HepG2 (cell line): ENCODE measurements around the gene UGT2B15. TPM values are rescaled to one million over a fixed set of nuclear protein-coding genes. Genes with fewer than 3 reads are reported as not detected.

Source experiments
- DRAP1 ChIP-seq: IDR thresholded peaks from 2 replicates; pipeline ENCODE4 v1.6.1; 2016; ENCODE audit warnings: missing genetic modification reagents, missing compliant biosample characterization
- GABPB1 ChIP-seq: IDR thresholded peaks from 2 replicates; pipeline ENCODE4 v1.6.1; 2016; ENCODE audit warnings: mild to moderate bottlenecking, missing genetic modification reagents, moderate library complexity, missing compliant biosample characterization
- HBP1 ChIP-seq: IDR thresholded peaks from 2 replicates; pipeline ENCODE4 v1.6.1; 2016; ENCODE audit warnings: low read depth, control low read depth
- IRF1 ChIP-seq: sonication (generic); formaldehyde crosslinking; IDR thresholded peaks from 2 replicates; pipeline ENCODE4 v1.4.0; 2020; ENCODE audit warnings: low read depth, mild to moderate bottlenecking, missing genetic modification reagents
- IRF2 ChIP-seq: IDR thresholded peaks from 2 replicates; pipeline ENCODE4 v1.6.1; 2018; ENCODE audit warnings: missing genetic modification reagents, missing compliant biosample characterization
- ISX ChIP-seq: sonication (generic); formaldehyde crosslinking; conservative IDR thresholded peaks from 2 replicates; pipeline ENCODE4 v1.5.0; 2020; ENCODE audit warnings: missing genetic modification reagents
- KLF9 ChIP-seq: IDR thresholded peaks from 2 replicates; pipeline ENCODE4 v1.6.1; 2016; ENCODE audit warnings: low read depth
- MAFF ChIP-seq: IDR thresholded peaks from 2 replicates; pipeline ENCODE4 v1.6.1; 2011; ENCODE audit warnings: low read depth, low read length, improper control_type of control experiment
- MBNL3 ChIP-seq: fragments of 250-450 bp; sonication (Bioruptor Pico); conservative IDR thresholded peaks from 2 replicates; pipeline ENCODE4 v1.8.0; 2022; ENCODE audit warnings: mild to moderate bottlenecking, inconsistent platforms
- MED1 ChIP-seq: sonication (generic); formaldehyde crosslinking; IDR thresholded peaks from 2 replicates; pipeline ENCODE4 v1.4.0; 2020; ENCODE audit warnings: missing genetic modification reagents
- MEIS2 ChIP-seq: sonication (generic); formaldehyde crosslinking; IDR thresholded peaks from 2 replicates; pipeline ENCODE4 v1.9.0; 2021; ENCODE audit warnings: mild to moderate bottlenecking, missing genetic modification reagents
- MIXL1 ChIP-seq: IDR thresholded peaks from 2 replicates; pipeline ENCODE4 v1.6.1; 2016
- NCOA2 ChIP-seq: sonication (generic); formaldehyde crosslinking; IDR thresholded peaks from 2 replicates; pipeline ENCODE4 v1.8.0; 2022; ENCODE audit warnings: inconsistent platforms
- NFAT5 ChIP-seq: sonication (generic); formaldehyde crosslinking; IDR thresholded peaks from 2 replicates; pipeline ENCODE4 v1.4.0; 2020; ENCODE audit warnings: missing genetic modification reagents
- TCF7 ChIP-seq: sonication (generic); IDR thresholded peaks from 2 replicates; pipeline ENCODE4 v1.6.1; 2016; ENCODE audit warnings: antibody characterized with exemption, low read depth
- TCF7L2 ChIP-seq: IDR thresholded peaks from 2 replicates; pipeline ENCODE4 v1.6.1; 2011; ENCODE audit warnings: mild to moderate bottlenecking, low read depth, low read length, moderate library complexity
- THRA ChIP-seq: sonication (generic); formaldehyde crosslinking; IDR thresholded peaks from 2 replicates; pipeline ENCODE4 v1.4.0; 2020; ENCODE audit warnings: missing genetic modification reagents, borderline replicate concordance
- ZGPAT ChIP-seq: IDR thresholded peaks from 2 replicates; pipeline ENCODE4 v1.6.1; 2016; ENCODE audit warnings: mild to moderate bottlenecking
- ZNF101 ChIP-seq: sonication (generic); formaldehyde crosslinking; IDR thresholded peaks from 2 replicates; pipeline ENCODE4 v1.4.0; 2020; ENCODE audit warnings: mild to moderate bottlenecking, low read depth, missing genetic modification reagents, borderline replicate concordance
- ZNF121 ChIP-seq: sonication (generic); formaldehyde crosslinking; IDR thresholded peaks from 2 replicates; pipeline ENCODE4 v1.5.0; 2020; ENCODE audit warnings: mild to moderate bottlenecking, missing genetic modification reagents
- ZNF761 ChIP-seq: sonication (generic); formaldehyde crosslinking; conservative IDR thresholded peaks from 2 replicates; pipeline ENCODE4 v1.4.0; 2020; ENCODE audit warnings: mild to moderate bottlenecking, missing genetic modification reagents
- ZSCAN29 ChIP-seq: sonication (generic); formaldehyde crosslinking; conservative IDR thresholded peaks from 2 replicates; pipeline ENCODE4 v1.4.0; 2020; ENCODE audit warnings: mild to moderate bottlenecking, missing genetic modification reagents
- polyA plus RNA-seq, 8 experiments: library from polyadenylated mRNA; depleted of rRNA in 3 of 8; stranded (reverse) in 7 of 8; unstranded in 1 of 8; fragments of >200 nt; fragmentation: Illumina TruSeq in 4 of 8; extraction: Trizol in 4 of 8; gene quantifications; 2 replicates each; pipeline versions ENCODE4 v1.2.1 to v1.2.3, GENCODE V29; 2011 to 2016; ENCODE audit warnings: low read depth in 4 of 8, missing spikeins in 1 of 8, mixed read lengths in 1 of 8; ENCODE audit not compliant: insufficient read depth in 1 of 8
- total RNA-seq, 5 experiments: library from RNA; depleted of rRNA; stranded (reverse); fragments of >200 nt; fragmentation: Illumina TruSeq; extraction: Trizol; gene quantifications; 2 replicates each; pipeline ENCODE4 v1.2.3, GENCODE V29; 2016; ENCODE audit warnings: low read depth in 1 of 5

UGT2B15 gene
- total and polyA plus RNA-seq, 2 of the 13 experiments (the other 11 are each of a cell fraction or from before 2014, with no cell fraction given): 0.04 to 0.11 TPM

- TF ChIP-seq MED1 (CRISPR knock-in tag) (peak; percentile 75), IRF1 (CRISPR knock-in tag) (no peak), KLF9 (CRISPR knock-in tag) (no peak), IRF2 (CRISPR knock-in tag) (no peak), MEIS2 (CRISPR knock-in tag) (no peak), MIXL1 (CRISPR knock-in tag) (peak; percentile 70; the same call in 1 of the 2 replicates), TCF7L2 (0 out of 2 replicates have a peak, but pooled peaks have one; percentile 27), NFAT5 (CRISPR knock-in tag) (no peak), ZNF761 (no peak), ZNF101 (CRISPR knock-in tag) (no peak), ZNF121 (CRISPR knock-in tag) (no peak), TCF7 (peak; percentile 57), ZGPAT (CRISPR knock-in tag) (peak; percentile 25; the same call in 1 of the 2 replicates), NCOA2 (CRISPR knock-in tag) (peak; percentile 83; the same call in 1 of the 2 replicates), MBNL3 (CRISPR knock-in tag) (no peak), MAFF (no peak), THRA (CRISPR knock-in tag) (0 out of 2 replicates have a peak, but pooled peaks have one; percentile 14), GABPB1 (CRISPR knock-in tag) (no peak), ZSCAN29 (CRISPR knock-in tag) (no peak), ISX (CRISPR knock-in tag) (no peak), DRAP1 (no peak; the same call in 1 of the 2 replicates), HBP1 (no peak)
Measured at GRCh38 chr4:68658672-68659071, 11.8 kb downstream of the UGT2B15 start (continued).
